ENCODE measurements around the gene HDAC9.

- TF ChIP-seq CTCF (conservative IDR thresholded peaks at IDR 0.05; ENCODE audit: low read length) (no peak), EZH2phosphoT487 (IDR thresholded peaks at IDR 0.05; ENCODE audit: borderline replicate concordance) (no peak)
These were observed 143.3 kb downstream of the HDAC9 start for GRCh38 chr7:18638594-18639452.

Data from Loucy (cell line).